ENCODE data around the gene HOXA11.

The HOXA11 gene

GRCh38 chr7:27170426-27171324 is 14.4 kb downstream of the HOXA11 start:
- H3K9ac ChIP-seq (ENCODE audit: low read length), result no peak overlapping the region
- H3K36me3 ChIP-seq (ENCODE audit: insufficient read depth, low read length), result no peaks in the 10 kb centered on the region
- H3F3A ChIP-seq (ENCODE audit: insufficient read depth, low read length), result no peaks in the 10 kb centered on the region
- H3K4me1 ChIP-seq (ENCODE audit: insufficient read depth, low read length, severe bottlenecking), result peaks cover 16% of the 10 kb centered on the region
- H3K27me3 ChIP-seq (ENCODE audit: insufficient read depth, low read length), result peaks cover 13% of the 10 kb centered on the region; the same call in 1 of the 2 replicates
- no peak overlapping the region for H3K4me2 ChIP-seq (ENCODE audit: low read length)
- H3K9me3 ChIP-seq (ENCODE audit: low read length), result no peaks in the 10 kb centered on the region
- no peak overlapping the region for H3K4me3 ChIP-seq (ENCODE audit: low read depth, low read length, poor library complexity, severe bottlenecking)
- H2AFZ ChIP-seq (ENCODE audit: low read length), result no peak overlapping the region
- H3K27ac ChIP-seq (ENCODE audit: low read depth, low read length, poor library complexity, severe bottlenecking), result no peak overlapping the region
- H3K9me2 ChIP-seq (ENCODE audit: low read depth, low read length), result no peaks in the 10 kb centered on the region
- H4K20me1 ChIP-seq (ENCODE audit: insufficient read depth, low read length), result no peaks in the 10 kb centered on the region
- H3K79me2 ChIP-seq (ENCODE audit: insufficient read depth, low read length), result no peaks in the 10 kb centered on the region
- TF ChIP-seq EZH2 (IDR thresholded peaks at IDR 0.05; ENCODE audit: borderline replicate concordance, low read length) (no peak), CTCF (IDR thresholded peaks at IDR 0.05; ENCODE audit: low read length) (no peak)

- H3K9ac ChIP-seq (ENCODE audit: low read length), result no peak overlapping the region
- H4K20me1 ChIP-seq (ENCODE audit: insufficient read depth, low read length), result no peaks in the 10 kb centered on the region
- H3F3A ChIP-seq (ENCODE audit: insufficient read depth, low read length), result no peaks in the 10 kb centered on the region
- H2AFZ ChIP-seq (ENCODE audit: low read length), result no peak overlapping the region
- peaks cover 13% of the 10 kb centered on the region; the same call in 1 of the 2 replicates for H3K27me3 ChIP-seq (ENCODE audit: insufficient read depth, low read length)
- H3K9me3 ChIP-seq (ENCODE audit: low read length), result no peaks in the 10 kb centered on the region
- no peak overlapping the region for H3K4me2 ChIP-seq (ENCODE audit: low read length)
- no peak overlapping the region for H3K27ac ChIP-seq (ENCODE audit: low read depth, low read length, poor library complexity, severe bottlenecking)
- TF ChIP-seq EZH2 (IDR thresholded peaks at IDR 0.05; ENCODE audit: borderline replicate concordance, low read length) (no peak), CTCF (IDR thresholded peaks at IDR 0.05; ENCODE audit: low read length) (no peak)
- no peaks in the 10 kb centered on the region for H3K79me2 ChIP-seq (ENCODE audit: insufficient read depth, low read length)
- H3K36me3 ChIP-seq (ENCODE audit: insufficient read depth, low read length), result no peaks in the 10 kb centered on the region
- no peak overlapping the region for H3K4me3 ChIP-seq (ENCODE audit: low read depth, low read length, poor library complexity, severe bottlenecking)
- H3K9me2 ChIP-seq (ENCODE audit: low read depth, low read length), result no peaks in the 10 kb centered on the region
- peaks cover 16% of the 10 kb centered on the region for H3K4me1 ChIP-seq (ENCODE audit: insufficient read depth, low read length, severe bottlenecking)
Observed at GRCh38 chr7:27169658-27170425, 15.2 kb downstream of the HOXA11 start.

- Histone ChIP-seq H3K4me3 (ENCODE audit: low read depth, low read length, poor library complexity, severe bottlenecking) (no peak overlapping the region), H4K20me1 (ENCODE audit: insufficient read depth, low read length) (no peaks in the 10 kb centered on the region), H3K27me3 (ENCODE audit: insufficient read depth, low read length) (peaks cover 13% of the 10 kb centered on the region; the same call in 1 of the 2 replicates), H3K4me2 (ENCODE audit: low read length) (no peak overlapping the region), H3K79me2 (ENCODE audit: insufficient read depth, low read length) (no peaks in the 10 kb centered on the region), H3K36me3 (ENCODE audit: insufficient read depth, low read length) (no peaks in the 10 kb centered on the region), H2AFZ (ENCODE audit: low read length) (no peak overlapping the region), H3F3A (ENCODE audit: insufficient read depth, low read length) (no peaks in the 10 kb centered on the region), H3K9me2 (ENCODE audit: low read depth, low read length) (no peaks in the 10 kb centered on the region), H3K9ac (ENCODE audit: low read length) (no peak overlapping the region), H3K9me3 (ENCODE audit: low read length) (no peaks in the 10 kb centered on the region), H3K4me1 (ENCODE audit: insufficient read depth, low read length, severe bottlenecking) (peaks cover 8% of the 10 kb centered on the region), H3K27ac (ENCODE audit: low read depth, low read length, poor library complexity, severe bottlenecking) (no peak overlapping the region)
- TF ChIP-seq EZH2 (IDR thresholded peaks at IDR 0.05; ENCODE audit: borderline replicate concordance, low read length), result no peak
- TF ChIP-seq CTCF (IDR thresholded peaks at IDR 0.05; ENCODE audit: low read length), result no peak
Observed at GRCh38 chr7:27168265-27168947, 16.6 kb downstream of the HOXA11 start.

All from OCI-LY1 (cell line).